GM12874 (cell line): ENCODE results near the gene ROBO2.

Experiments
- TF ChIP-seq, protein P1 (sequence below): IDR thresholded peaks from 2 replicates; pipeline ENCODE4 v1.5.1; 2011; ENCODE audit warnings: low read depth, mild to moderate bottlenecking, control low read depth, low read length, moderate library complexity; ENCODE audit not compliant: insufficient read depth

The ROBO2 gene

GRCh38 chr3:77147836-77148578, 108.1 kb downstream of the ROBO2 start:
- TF ChIP-seq, protein P1, sequence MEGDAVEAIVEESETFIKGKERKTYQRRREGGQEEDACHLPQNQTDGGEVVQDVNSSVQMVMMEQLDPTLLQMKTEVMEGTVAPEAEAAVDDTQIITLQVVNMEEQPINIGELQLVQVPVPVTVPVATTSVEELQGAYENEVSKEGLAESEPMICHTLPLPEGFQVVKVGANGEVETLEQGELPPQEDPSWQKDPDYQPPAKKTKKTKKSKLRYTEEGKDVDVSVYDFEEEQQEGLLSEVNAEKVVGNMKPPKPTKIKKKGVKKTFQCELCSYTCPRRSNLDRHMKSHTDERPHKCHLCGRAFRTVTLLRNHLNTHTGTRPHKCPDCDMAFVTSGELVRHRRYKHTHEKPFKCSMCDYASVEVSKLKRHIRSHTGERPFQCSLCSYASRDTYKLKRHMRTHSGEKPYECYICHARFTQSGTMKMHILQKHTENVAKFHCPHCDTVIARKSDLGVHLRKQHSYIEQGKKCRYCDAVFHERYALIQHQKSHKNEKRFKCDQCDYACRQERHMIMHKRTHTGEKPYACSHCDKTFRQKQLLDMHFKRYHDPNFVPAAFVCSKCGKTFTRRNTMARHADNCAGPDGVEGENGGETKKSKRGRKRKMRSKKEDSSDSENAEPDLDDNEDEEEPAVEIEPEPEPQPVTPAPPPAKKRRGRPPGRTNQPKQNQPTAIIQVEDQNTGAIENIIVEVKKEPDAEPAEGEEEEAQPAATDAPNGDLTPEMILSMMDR, result no peak

- TF ChIP-seq, protein P1, result no peak
Observed at GRCh38 chr3:77149382-77149781, 109.5 kb downstream of the ROBO2 start.

GRCh38 chr3:77150028-77150427, 110.1 kb downstream of the ROBO2 start:
- TF ChIP-seq, protein P1, result no peak

DNA sequence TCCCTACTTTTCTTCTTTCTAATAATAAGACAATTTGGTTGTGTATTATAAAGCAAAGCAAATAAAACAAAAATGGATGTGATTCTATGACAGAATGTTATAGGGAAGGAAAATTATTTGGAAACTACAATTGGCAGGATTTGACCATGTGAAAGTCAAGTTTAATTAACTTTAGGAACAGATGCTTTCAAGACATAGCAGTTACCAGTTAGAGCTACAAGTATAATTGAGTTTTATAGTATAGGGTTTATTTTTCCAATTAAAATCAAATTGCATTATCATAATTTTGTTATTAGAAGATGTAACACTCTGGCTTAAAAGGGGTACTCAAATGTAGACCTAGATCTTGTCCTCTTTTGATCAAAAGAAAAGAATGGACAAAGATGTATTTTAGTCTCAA, 110.9 kb downstream of the ROBO2 start:
- TF ChIP-seq, protein P1, result no peak

- TF ChIP-seq, protein P1, result no peak
Observed at GRCh38 chr3:77158730-77159581, 119.1 kb downstream of the ROBO2 start.

DNA sequence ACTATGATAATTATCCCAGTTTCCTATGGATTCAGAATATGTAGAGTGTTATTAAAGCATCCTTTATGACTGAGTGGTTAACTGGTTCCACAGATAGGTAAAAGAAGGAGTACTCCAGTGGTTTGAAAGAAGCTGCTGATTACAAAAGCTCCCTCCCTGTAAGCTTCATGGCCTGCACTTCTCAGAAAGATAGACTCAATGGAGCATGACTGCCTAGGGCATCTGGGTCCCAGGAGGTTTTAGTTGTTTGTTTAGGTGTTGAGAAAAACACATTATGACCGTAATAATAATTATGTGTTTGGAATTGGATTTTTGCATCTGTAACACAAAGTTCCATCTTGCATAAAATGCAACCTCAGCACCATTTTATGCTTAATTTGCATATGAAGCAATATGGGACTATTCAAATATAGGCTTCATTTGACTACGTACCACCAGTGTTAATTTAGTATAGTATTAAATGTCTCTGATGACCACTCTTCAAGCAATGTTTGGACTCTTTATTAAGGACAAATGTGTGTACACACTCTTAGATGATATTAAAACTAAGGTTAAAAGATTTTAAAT, 121.1 kb downstream of the ROBO2 start:
- TF ChIP-seq, protein P1, result no peak

- TF ChIP-seq, protein P1, result no peak
Observed at GRCh38 chr3:77169823-77170222, 129.9 kb downstream of the ROBO2 start.
